Mesothelial cell of epicardium (in vitro differentiated cells): ENCODE results near the gene DNMT3L. TPM values are rescaled to one million over a fixed set of nuclear protein-coding genes. Genes with fewer than 3 reads are reported as not detected.
"Not testable (repeated sequence)": the region's sequence is repeated elsewhere in the genome, so short reads cannot be mapped to it uniquely, and the experiment has no call there.

Experiments used
- DNase-seq, 2 experiments: peaks; one replicate each; pipeline ENCODE4 v3.0.0; 2021; ENCODE audit warnings: low spot score in 2 of 2; ENCODE audit not compliant: unreplicated experiment in 2 of 2
- H3K27ac Mint-ChIP-seq: 2 replicates; pipeline ENCODE4 v1.8.0; 2021; ENCODE audit warnings: mixed read lengths
- H3K27me3 Mint-ChIP-seq: 2 replicates; pipeline ENCODE4 v1.8.0; 2021; ENCODE audit warnings: low read depth, mixed read lengths
- H3K36me3 Mint-ChIP-seq: 2 replicates; pipeline ENCODE4 v1.8.0; 2021; ENCODE audit warnings: mixed read lengths
- H3K4me1 Mint-ChIP-seq: 2 replicates; pipeline ENCODE4 v1.8.0; 2021; ENCODE audit warnings: mixed read lengths
- H3K4me3 Mint-ChIP-seq: 2 replicates; pipeline ENCODE4 v1.8.0; 2021; ENCODE audit warnings: mild to moderate bottlenecking, moderate library complexity, mixed read lengths
- H3K9me3 Mint-ChIP-seq: 2 replicates; pipeline ENCODE4 v1.8.0; 2021; ENCODE audit warnings: mixed read lengths
- CTCF ChIP-seq: fragments of 200-600 bp; sonication (generic); IDR thresholded peaks from one replicate; pipeline ENCODE4 v1.5.0; 2021; ENCODE audit warnings: antibody characterized with exemption; ENCODE audit not compliant: unreplicated experiment
- total RNA-seq: library from RNA; stranded (reverse); gene quantifications from 3 replicates; pipeline ENCODE4 v1.2.1, GENCODE V29; 2021

Gene DNMT3L
- total RNA-seq, 1 donor from 2014 or later: not detected

GRCh38 chr21:44255511-44255981 lies 6.2 kb downstream of the DNMT3L start:
- peaks cover 3% of the 10 kb centered on the region for H3K9me3 Mint-ChIP-seq
- H3K36me3 Mint-ChIP-seq: no peaks in the 10 kb centered on the region
- TF ChIP-seq CTCF: no peak
- no peak for DNase-seq
- no peak overlapping the region for H3K4me3 Mint-ChIP-seq
- H3K27me3 Mint-ChIP-seq: no peaks in the 10 kb centered on the region
- no peak overlapping the region for H3K27ac Mint-ChIP-seq
- H3K4me1 Mint-ChIP-seq: no peaks in the 10 kb centered on the region

- H3K27ac Mint-ChIP-seq: no peak overlapping the region
- no peak for DNase-seq
- no peak overlapping the region for H3K4me3 Mint-ChIP-seq
- no peaks in the 10 kb centered on the region for H3K27me3 Mint-ChIP-seq
- no peaks in the 10 kb centered on the region for H3K9me3 Mint-ChIP-seq
- H3K36me3 Mint-ChIP-seq: no peaks in the 10 kb centered on the region
- no peak for TF ChIP-seq CTCF
- no peaks in the 10 kb centered on the region for H3K4me1 Mint-ChIP-seq
Measured at GRCh38 chr21:44253832-44254710, 7.6 kb downstream of the DNMT3L start.

GRCh38 chr21:44249204-44250037 lies 12.3 kb downstream of the DNMT3L start:
- not testable (repeated sequence) for H3K9me3 Mint-ChIP-seq, DNase-seq

GRCh38 chr21:44247904-44248303 lies 13.8 kb downstream of the DNMT3L start:
- not testable (repeated sequence) for DNase-seq, H3K36me3 Mint-ChIP-seq, H3K27ac Mint-ChIP-seq, H3K4me1 Mint-ChIP-seq, H3K4me3 Mint-ChIP-seq, H3K27me3 Mint-ChIP-seq, H3K9me3 Mint-ChIP-seq

More at GRCh38 chr21:44249204-44250037, 12.3 kb downstream of the DNMT3L start:
- H3K36me3 Mint-ChIP-seq, H3K27me3 Mint-ChIP-seq, H3K27ac Mint-ChIP-seq, H3K4me3 Mint-ChIP-seq, H3K4me1 Mint-ChIP-seq: not testable (repeated sequence)

- DNase-seq, H3K36me3 Mint-ChIP-seq, H3K27me3 Mint-ChIP-seq, H3K4me1 Mint-ChIP-seq, H3K9me3 Mint-ChIP-seq, H3K4me3 Mint-ChIP-seq, H3K27ac Mint-ChIP-seq: not testable (repeated sequence)
Measured at GRCh38 chr21:44243980-44244379, 17.7 kb downstream of the DNMT3L start.

- not testable (repeated sequence) for H3K27ac Mint-ChIP-seq, H3K36me3 Mint-ChIP-seq, H3K9me3 Mint-ChIP-seq, H3K4me3 Mint-ChIP-seq, H3K4me1 Mint-ChIP-seq, DNase-seq, H3K27me3 Mint-ChIP-seq
Measured at GRCh38 chr21:44241281-44241680, 20.4 kb downstream of the DNMT3L start.

GRCh38 chr21:44240842-44241241 lies 20.9 kb downstream of the DNMT3L start, which contains the start of gene ICOSLG:
TSS of gene ICOSLG (minus strand) at chr21:44240943. CDS start at chr21:44240817, 126 bp downstream.
- H3K4me1 Mint-ChIP-seq, H3K4me3 Mint-ChIP-seq, DNase-seq, H3K27me3 Mint-ChIP-seq, H3K9me3 Mint-ChIP-seq, H3K27ac Mint-ChIP-seq, H3K36me3 Mint-ChIP-seq: not testable (repeated sequence)

GRCh38 chr21:44240353-44240752 lies 21.3 kb downstream of the DNMT3L start:
- H3K9me3 Mint-ChIP-seq, H3K4me3 Mint-ChIP-seq, H3K27ac Mint-ChIP-seq, H3K27me3 Mint-ChIP-seq, H3K36me3 Mint-ChIP-seq, H3K4me1 Mint-ChIP-seq, DNase-seq: not testable (repeated sequence)

GRCh38 chr21:44229561-44229960 lies 32.1 kb downstream of the DNMT3L start:
- H3K36me3 Mint-ChIP-seq, DNase-seq, H3K27ac Mint-ChIP-seq, H3K9me3 Mint-ChIP-seq, H3K4me3 Mint-ChIP-seq, H3K27me3 Mint-ChIP-seq, H3K4me1 Mint-ChIP-seq: not testable (repeated sequence)

- not testable (repeated sequence) for H3K36me3 Mint-ChIP-seq, H3K27me3 Mint-ChIP-seq, H3K4me3 Mint-ChIP-seq, DNase-seq, H3K27ac Mint-ChIP-seq, H3K4me1 Mint-ChIP-seq, H3K9me3 Mint-ChIP-seq
Measured at GRCh38 chr21:44228109-44228508, 33.6 kb downstream of the DNMT3L start.

- H3K9me3 Mint-ChIP-seq, H3K36me3 Mint-ChIP-seq, H3K27ac Mint-ChIP-seq, H3K4me3 Mint-ChIP-seq, H3K27me3 Mint-ChIP-seq, DNase-seq, H3K4me1 Mint-ChIP-seq: not testable (repeated sequence)
Measured at GRCh38 chr21:44227614-44228013, 34.1 kb downstream of the DNMT3L start.

GRCh38 chr21:44225605-44226004 lies 36.1 kb downstream of the DNMT3L start:
- H3K4me3 Mint-ChIP-seq, H3K9me3 Mint-ChIP-seq, H3K27me3 Mint-ChIP-seq, H3K27ac Mint-ChIP-seq, H3K36me3 Mint-ChIP-seq, H3K4me1 Mint-ChIP-seq, DNase-seq: not testable (repeated sequence)
